Stimulated activated CD4-positive, alpha-beta T cell treated with anti-CD3 and anti-CD28 coated beads, TNF-alpha, amount 100 ng/mL, for 24 hours (primary cell): Measurements from ENCODE around the gene AUTS2.

ENCODE experiments used
- DNase-seq, 3 experiments: peaks; one replicate each; pipeline ENCODE4 v3.0.0-alpha.2; 2020; ENCODE audit warnings: low read depth in 3 of 3

The AUTS2 gene

GRCh38 chr7:69934144-69934903 lies 336.0 kb downstream of the AUTS2 start:
- DNase-seq: no peak

DNA sequence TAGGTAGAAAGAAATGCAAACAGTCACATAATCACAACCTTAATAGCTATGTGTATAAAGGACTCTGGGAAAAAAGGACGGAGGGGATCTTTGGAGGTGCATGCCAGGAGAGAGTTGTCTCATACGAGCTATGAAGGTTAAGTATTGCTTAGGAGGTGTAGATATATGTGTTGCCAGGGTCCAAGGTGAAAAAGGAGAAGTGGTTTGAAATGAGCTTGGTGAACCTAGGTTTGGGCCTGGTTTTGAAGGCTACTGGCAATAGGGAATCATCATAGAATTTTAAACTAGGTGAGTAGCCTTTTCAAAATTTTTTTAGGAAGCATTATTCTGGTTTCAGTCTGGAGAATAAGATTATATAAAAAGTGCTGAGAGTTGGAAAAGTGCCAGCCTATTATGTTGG lies 336.8 kb downstream of the AUTS2 start:
- DNase-seq: no peak

DNA sequence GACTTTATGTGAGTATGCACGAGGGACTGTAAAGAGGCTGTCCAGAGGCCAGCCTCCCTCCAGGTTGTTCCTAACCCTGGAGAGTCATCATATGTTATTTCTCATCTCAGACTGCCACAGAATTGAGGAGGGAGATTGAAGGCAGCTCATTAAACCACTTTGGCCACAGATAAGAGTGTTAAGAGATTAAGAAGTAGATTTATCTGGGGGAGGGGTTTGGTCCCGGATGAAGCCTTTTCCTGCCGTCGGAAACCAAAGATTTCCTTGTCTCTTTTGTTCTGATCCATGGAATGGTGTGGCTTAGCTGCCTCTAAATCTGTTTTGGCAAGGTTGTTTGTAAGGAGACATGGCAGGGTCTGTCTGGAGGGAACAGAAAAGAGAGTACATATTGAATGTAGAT lies 338.8 kb downstream of the AUTS2 start:
- no peak for DNase-seq

GRCh38 chr7:69939317-69939716 lies 341.0 kb downstream of the AUTS2 start:
- no peak for DNase-seq

DNA sequence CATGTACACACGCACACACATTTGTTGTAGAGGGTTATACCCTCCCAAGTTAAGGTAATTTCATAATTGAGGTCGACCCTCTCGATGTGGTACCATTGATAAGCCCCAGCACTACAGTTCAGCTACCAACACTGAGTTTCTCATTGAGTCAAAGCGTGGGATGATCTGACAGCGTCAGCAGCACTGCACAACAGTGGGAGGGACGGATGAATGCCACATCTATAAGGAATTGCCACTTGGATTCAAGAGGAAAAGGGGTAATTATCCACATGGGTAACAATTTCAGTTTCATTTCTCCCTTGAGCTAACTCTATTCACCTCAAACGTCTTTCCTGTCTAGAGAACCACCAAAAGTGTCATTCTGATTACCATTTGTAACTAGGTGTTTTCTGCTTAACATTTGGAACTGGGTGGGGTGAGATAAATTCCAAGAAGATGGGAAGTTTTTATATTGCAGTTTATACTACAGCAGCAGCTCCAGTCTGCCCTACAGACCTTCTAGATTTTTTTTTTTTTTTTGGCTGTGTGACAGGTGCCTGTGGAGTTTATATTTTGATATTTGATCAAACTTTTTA lies 342.9 kb downstream of the AUTS2 start:
- DNase-seq: no peak

- DNase-seq: no peak
Measured at GRCh38 chr7:69942573-69942972, 344.3 kb downstream of the AUTS2 start.

DNA sequence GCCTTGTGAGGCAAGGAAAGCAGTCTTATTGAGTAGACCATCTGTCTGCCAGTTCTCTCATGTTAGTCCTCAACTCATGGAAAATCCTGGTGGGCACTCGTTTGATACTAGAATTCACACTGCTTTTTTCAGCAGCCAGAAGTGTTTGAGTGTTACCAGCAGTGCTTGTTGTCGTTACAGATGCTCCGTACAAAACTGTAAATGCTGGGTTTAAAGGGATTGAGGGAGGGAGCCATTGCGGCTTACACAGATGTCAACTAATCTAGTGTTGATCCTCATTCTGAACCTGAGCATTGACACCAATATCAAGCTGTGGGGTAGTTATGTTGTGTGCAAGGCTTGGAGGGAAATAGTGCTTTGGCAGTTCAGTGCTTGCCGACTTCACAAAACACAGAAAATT lies 348.6 kb downstream of the AUTS2 start:
- no peak for DNase-seq

- DNase-seq: no peak
Measured at GRCh38 chr7:69947998-69948397, 349.7 kb downstream of the AUTS2 start.

DNA sequence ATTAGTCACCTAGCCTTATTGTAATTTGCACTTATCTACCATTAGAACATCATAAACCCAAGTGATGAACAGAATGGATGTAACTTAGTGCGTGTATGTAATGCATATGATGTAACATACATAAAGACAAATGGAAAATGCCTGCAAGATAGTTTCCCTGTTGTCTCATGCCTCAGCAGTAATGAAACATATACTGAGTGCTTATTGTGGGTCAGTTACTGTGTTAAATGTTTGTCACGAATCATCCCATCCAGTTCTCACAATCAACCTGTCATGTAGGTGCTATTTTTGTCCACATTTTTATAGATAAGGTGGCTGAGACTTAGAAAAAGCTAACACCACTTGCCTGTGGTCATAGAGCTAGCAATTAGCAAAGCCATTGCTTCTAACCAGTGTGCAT lies 350.8 kb downstream of the AUTS2 start:
- DNase-seq: no peak

GRCh38 chr7:69951458-69951857 lies 353.2 kb downstream of the AUTS2 start:
- no peak for DNase-seq

GRCh38 chr7:69953136-69954067 lies 355.1 kb downstream of the AUTS2 start:
- DNase-seq: no peak

- no peak for DNase-seq
Measured at GRCh38 chr7:69956541-69956940, 358.3 kb downstream of the AUTS2 start.

- DNase-seq: no peak
Measured at GRCh38 chr7:69957661-69958060, 359.4 kb downstream of the AUTS2 start.

GRCh38 chr7:69959789-69960499 lies 361.7 kb downstream of the AUTS2 start:
- no peak for DNase-seq

DNA sequence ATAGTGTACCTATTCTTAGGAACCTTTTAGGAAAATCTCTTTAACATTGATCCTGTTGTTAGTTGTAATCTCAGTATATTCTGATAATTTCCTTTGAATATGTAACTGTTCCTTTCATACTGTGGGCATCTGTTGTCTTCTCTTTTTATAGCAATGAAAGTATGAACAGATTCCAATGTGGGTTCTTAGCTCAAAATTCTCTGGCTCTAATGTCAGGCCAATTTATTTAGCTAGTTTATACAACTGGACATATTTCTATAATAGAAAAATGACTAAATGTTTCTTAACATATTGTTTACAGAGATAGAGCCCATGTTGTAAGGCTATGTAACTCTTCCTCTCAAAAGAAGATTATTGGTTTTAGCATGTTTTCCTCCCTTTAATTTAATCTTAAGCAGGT lies 363.2 kb downstream of the AUTS2 start:
- DNase-seq: no peak

GRCh38 chr7:69962186-69963065 lies 364.2 kb downstream of the AUTS2 start:
- DNase-seq: no peak

GRCh38 chr7:69963393-69963792 lies 365.1 kb downstream of the AUTS2 start:
- no peak for DNase-seq

- no peak for DNase-seq
Measured at GRCh38 chr7:69966766-69967591, 368.7 kb downstream of the AUTS2 start.

DNA sequence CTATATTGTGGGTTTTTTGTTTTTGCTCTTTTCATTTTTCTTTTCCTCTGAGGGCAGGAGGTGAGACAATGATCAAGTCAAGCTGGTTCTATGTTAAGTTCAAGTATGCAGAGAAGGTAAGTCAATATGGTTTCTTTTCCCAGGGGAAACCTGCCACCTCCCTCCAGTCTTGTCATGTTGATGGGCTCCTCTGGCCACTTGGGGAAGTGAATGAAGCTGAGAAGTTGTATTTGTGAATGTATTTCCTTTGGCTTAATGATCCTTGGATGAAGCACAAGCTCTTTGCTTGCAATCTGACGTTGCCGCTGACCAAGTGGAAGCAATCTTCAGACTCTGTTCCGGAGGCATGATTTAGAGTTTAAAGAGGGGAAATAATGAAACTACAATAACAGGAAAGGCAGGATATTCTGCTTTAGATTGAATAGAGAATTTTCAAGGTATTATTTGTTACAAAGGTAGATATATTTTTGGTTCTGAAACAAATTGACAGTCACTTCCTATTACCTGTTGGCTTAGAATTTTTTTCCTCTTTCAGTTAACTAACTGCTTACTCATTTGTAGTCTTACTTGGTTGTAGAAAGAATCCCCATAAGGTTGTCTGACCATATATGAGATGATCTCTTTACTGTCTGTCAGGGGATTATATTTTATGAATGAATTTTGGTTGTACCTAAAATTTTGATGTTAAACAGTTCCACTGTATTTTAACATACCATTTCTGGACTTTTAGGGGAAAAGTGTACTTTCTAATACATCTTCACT lies 369.6 kb downstream of the AUTS2 start:
- no peak for DNase-seq
